Lung microvascular endothelial cell (primary cell): ENCODE results near the gene GDAP1L1. TPM values are rescaled to one million over a fixed set of nuclear protein-coding genes. Genes with fewer than 3 reads are reported as not detected.
"Not testable (repeated sequence)": the region's sequence is repeated elsewhere in the genome, so short reads cannot be mapped to it uniquely, and the experiment has no call there.

Source experiments
- DNase-seq, 2 donors: peaks; one replicate each; pipeline versions ENCODE4 v3.0.0 to v3.0.0-alpha.2; 2010; ENCODE audit warnings: low read depth in 2 of 2
- total RNA-seq: library from RNA; depleted of rRNA; stranded (reverse); fragments of >200 nt; gene quantifications from 2 replicates; pipeline ENCODE4 v1.2.1, GENCODE V29; 2014

The GDAP1L1 gene
- total RNA-seq, 1 donor from 2014 or later: not detected

- DNase-seq: no peak
Measured at GRCh38 chr20:44219791-44220190, 27.3 kb upstream of the GDAP1L1 start.

GRCh38 chr20:44221368-44221954 is 25.6 kb upstream of the GDAP1L1 start:
- no peak for DNase-seq

- no peak for DNase-seq
Measured at GRCh38 chr20:44222027-44222426, 25.1 kb upstream of the GDAP1L1 start.

GRCh38 chr20:44222633-44223368 is 24.3 kb upstream of the GDAP1L1 start:
- peak in 1 of 2 donors; percentile 35 for DNase-seq

GRCh38 chr20:44223721-44224120 is 23.4 kb upstream of the GDAP1L1 start:
- no peak for DNase-seq

GRCh38 chr20:44224637-44225036 is 22.5 kb upstream of the GDAP1L1 start:
- DNase-seq: no peak

- no peak for DNase-seq
Measured at GRCh38 chr20:44228465-44229258, 18.4 kb upstream of the GDAP1L1 start.

GRCh38 chr20:44231193-44231592 is 15.9 kb upstream of the GDAP1L1 start:
- DNase-seq: peak in 1 of 2 donors; percentile 10

GRCh38 chr20:44231713-44232468 is 15.2 kb upstream of the GDAP1L1 start:
- no peak for DNase-seq

GRCh38 chr20:44232469-44232856 is 14.6 kb upstream of the GDAP1L1 start:
- not testable (repeated sequence) for DNase-seq

GRCh38 chr20:44233436-44234016 is 13.6 kb upstream of the GDAP1L1 start:
- DNase-seq: no peak

- no peak for DNase-seq
Measured at GRCh38 chr20:44234566-44235317, 12.4 kb upstream of the GDAP1L1 start.

- no peak for DNase-seq
Measured at GRCh38 chr20:44235702-44236101, 11.4 kb upstream of the GDAP1L1 start.

- not testable (repeated sequence) for DNase-seq
Measured at GRCh38 chr20:44236840-44237239, 10.3 kb upstream of the GDAP1L1 start.

- no peak for DNase-seq
Measured at GRCh38 chr20:44241796-44242195, 5.3 kb upstream of the GDAP1L1 start.

- no peak for DNase-seq
Measured at GRCh38 chr20:44245977-44246376, 1.1 kb upstream of the GDAP1L1 start.

- peak; percentile 29 to 34 for DNase-seq
Measured at GRCh38 chr20:44247586-44248409, 690 bp downstream of the GDAP1L1 start.

- DNase-seq: no peak
Measured at GRCh38 chr20:44248410-44248759, 1.3 kb downstream of the GDAP1L1 start.

GRCh38 chr20:44251284-44251683 is 4.2 kb downstream of the GDAP1L1 start:
- DNase-seq: no peak

- no peak for DNase-seq
Measured at GRCh38 chr20:44253528-44253927, 6.4 kb downstream of the GDAP1L1 start.
